Gastrocnemius medialis (tissue), 4 donors: ENCODE data around the gene SH3GL3.

ENCODE experiments used
- CTCF ChIP-seq, 5 experiments: fragments of 450-650 bp in 3 of 5; fragments of 200-600 bp in 2 of 5; sonication (generic) in 2 of 5; IDR thresholded peaks in 4 of 5; conservative IDR thresholded peaks in 1 of 5; 1 replicate in 4 of 5; 2 replicates in 1 of 5; pipeline ENCODE4 v1.5.1; 2016 to 2019; ENCODE audit warnings: antibody characterized with exemption in 5 of 5, mild to moderate bottlenecking in 3 of 5, moderate library complexity in 3 of 5
- POLR2A ChIP-seq, 2 donors: fragments of 450-650 bp; IDR thresholded peaks; one replicate each; pipeline ENCODE4 v1.6.1; 2017; ENCODE audit warnings: antibody characterized with exemption in 2 of 2, mild to moderate bottlenecking in 2 of 2, moderate library complexity in 2 of 2

GRCh38 chr15:83650831-83651230 is 203.7 kb downstream of the SH3GL3 start:
- no peak for TF ChIP-seq CTCF (IDR thresholded peaks at IDR 0.05 in 4 of 5, conservative IDR thresholded peaks at IDR 0.05 in 1 of 5)
- TF ChIP-seq POLR2A (IDR thresholded peaks at IDR 0.05), result no peak
